Ecto neural progenitor cell (in vitro differentiated cells): ENCODE data around the gene CLCNKA.
A peak's percentile ranks its signal among the peaks of the same experiment; 100 is the strongest.
"Not testable (repeated sequence)": the region's sequence is repeated elsewhere in the genome, so short reads cannot be mapped to it uniquely, and the experiment has no call there.

Experiments
- DNase-seq: peaks from one replicate; pipeline ENCODE4 v3.0.0-alpha.2; 2018; ENCODE audit warnings: low spot score

Gene CLCNKA

DNA sequence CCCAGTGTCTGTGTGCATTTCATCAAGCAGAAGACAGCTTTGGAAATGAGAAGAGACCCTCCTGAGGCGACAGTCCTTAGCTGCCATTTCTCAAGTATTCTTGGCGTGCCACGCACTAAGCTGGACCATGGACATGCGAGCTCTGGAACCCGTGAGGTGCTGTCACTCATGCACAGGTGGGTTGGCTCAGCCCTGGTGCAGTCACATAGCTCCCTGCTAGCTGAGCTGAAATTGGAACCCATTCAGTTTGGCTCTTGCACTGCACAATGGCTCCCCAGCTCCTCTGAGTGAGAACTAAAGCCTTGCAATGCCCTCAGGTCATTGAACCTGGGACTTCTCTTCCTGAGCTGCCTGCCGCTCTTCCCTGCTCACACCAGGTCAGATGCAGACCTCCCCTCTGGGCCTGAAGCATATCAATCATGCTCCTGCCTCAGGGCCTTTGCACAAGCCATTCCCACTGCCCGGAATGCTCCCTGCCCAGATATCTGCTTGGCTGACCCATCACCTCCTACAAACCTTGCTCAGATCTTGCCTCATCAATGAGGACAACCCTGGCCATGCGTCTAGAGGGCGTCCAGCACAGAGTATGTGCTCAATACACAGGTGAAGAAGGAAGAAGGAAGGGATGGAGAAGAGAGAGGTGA is 24.1 kb upstream of the CLCNKA start:
- DNase-seq, result no peak

DNA sequence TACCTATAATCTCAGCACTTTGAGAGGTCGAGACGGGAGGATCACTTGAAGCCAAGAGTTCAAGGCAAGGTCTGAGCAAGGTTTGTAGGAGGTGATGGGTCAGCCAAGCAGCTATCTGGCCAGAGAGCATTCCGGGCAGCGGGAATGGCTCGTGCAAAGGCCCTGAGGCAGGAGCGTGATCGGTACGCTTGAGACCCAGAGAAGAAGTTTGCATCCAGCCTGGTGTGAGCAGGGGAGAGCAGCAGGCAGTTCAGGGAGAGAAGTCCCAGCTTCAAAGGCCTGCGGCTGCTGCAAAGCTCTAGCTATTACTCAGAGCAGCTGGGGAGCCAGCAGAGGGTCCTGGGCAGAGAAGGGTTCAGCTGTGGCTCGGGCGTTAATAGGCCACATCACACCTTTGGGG is 22.9 kb upstream of the CLCNKA start:
- DNase-seq, result no peak

DNA sequence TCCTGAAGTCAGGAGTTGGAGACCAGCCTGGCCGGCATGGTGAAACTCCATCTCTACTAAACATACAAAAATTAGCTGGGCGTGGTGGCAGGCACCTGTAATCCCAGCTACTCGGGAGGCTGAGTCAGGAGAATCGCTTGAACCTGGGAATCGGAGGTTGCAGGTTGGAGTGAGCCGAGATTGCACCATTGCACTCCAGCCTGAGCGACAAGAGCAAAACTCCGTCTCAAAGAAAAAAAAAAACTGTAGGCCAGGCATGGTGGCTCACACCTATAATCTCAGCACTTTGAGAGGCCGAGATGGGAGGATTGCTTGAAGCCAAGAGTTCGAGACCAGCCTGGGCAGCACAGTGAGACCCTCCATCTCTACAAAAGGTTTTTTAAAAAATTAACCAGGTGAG is 20.6 kb upstream of the CLCNKA start:
- DNase-seq, result not testable (repeated sequence)

DNA sequence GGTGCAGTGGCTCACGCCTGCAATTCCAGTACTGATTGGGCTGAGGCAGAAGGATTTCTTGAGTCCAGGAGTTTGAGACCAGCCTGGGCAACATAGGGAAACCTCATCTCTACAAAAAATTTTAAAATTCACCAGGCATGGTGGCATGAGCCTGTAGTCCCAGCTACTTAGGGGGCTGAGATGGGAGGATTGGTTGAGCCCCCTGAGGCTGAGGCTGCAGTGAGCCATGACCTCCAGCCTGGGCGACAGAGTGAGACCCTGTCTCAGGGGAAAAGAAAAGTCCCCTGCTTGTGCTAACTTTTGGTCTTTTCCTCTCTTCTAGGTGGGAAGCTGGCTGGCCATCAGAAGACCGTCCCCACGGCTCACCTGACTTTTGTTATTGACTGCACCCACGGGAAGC is 16.2 kb upstream of the CLCNKA start:
- no peak for DNase-seq

DNA sequence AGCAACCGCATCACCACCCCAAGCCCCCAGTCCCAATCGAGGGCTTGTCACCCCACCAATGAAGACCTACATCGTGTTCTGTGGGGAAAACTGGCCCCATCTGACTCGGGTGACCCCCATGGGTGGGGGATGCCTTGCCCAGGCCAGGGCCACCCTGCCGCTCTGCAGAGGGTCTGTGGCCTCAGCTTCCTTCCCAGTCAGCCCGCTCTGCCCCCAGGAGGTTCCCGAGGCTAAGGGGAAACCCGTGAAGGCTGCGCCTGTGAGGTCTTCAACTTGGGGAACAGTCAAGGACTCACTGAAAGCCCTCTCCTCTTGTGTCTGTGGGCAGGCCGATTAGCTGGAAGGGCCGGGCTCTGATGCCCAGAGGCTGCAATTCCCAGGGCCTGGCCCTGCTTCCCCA is 15.8 kb upstream of the CLCNKA start:
- DNase-seq, result no peak

DNA sequence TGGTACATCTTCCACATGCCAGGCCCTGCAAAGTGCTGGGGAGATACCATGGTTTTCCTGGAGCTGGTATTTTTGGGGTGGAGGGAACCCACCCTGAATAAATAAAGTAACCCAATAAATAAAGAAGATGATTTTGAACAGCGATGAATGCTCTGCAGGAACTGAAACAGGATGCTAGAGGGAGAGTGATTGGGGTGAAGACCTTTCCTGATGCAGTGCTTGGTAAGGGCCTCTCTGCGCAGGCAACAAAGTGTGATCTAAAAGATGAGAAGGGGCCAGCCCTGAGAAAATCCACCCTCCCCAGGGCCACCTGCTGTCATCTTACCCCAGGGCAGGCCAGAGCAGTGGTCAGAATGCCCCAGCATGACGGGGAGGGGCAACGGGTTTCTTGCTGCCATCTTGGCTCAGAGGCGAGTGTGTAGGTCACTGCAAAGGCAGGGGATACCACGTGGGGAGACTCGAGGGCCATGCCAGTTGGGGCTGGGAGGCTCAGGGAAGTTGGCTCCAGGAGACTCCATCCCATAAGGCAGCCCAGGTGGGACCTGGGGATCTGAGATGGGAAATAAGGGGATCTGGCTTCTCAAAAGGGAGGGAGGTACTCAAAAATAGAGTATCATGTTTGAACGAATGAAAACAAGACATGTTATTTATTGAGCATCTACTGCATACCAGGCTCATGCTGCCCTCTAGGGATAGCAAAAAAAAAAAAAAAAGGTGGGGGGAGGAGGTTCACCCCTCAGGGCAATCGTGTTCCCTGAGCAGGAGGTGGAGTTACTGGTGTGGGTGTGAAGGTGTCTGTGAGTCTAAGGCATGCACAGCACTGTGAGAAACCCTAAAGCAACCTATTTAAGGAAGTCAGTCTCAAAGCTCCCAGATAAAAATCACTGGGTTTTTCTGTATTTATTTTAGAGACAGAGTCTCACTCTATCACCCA is 15.0 kb upstream of the CLCNKA start:
- no peak for DNase-seq

DNA sequence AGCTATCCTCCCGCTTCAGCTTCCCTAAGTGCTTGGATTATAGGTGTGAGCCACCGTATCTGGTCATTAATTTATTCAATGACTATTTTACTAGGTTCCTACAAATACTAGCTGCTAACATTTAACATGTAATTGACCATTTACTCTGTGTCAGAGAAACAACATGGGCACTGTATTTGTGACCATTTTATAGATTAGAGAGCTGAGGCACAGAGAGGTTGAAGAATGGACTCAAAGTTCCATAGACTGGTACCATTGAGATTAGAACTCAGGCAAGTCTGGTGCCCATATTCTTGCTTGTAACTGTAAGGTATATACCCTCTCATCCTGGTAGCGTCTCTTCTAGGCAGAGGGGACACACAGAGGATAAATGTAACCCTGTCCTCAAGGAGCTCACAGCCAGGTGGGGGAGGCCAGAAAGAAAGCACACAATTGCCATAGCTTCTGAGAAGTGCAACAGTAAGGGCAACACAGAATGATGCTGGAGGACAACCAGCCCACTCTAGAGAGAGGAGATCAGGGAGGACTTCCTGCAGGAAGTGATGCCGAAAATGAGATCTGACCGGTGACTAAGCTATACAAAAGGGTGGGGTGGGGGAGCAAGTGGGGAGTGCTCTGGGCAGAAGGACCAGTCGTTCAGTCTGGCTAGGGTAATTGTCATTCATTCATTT is 14.0 kb upstream of the CLCNKA start:
- DNase-seq, result no peak

DNA sequence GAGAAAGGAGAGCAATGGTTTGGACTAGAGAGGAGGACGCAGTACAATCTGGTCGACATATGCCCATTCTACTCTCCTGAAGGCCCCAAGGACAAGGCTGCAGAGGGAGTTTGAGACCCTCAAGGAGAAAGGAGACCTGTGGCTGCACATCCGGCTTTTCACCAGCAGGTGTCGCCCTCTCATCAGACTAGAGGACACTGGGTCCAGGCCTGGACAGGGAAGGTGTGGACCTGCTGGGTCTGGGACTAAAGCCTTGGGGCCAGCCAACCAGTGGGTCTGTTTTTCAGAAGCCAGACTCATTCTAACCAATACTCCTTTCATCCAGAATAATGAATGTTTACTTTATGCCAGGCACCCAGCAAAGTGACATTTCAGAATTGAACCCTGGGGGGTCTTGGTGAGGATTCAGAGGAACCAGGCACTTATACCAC is 12.8 kb upstream of the CLCNKA start:
- peak; percentile 92 for DNase-seq

DNA sequence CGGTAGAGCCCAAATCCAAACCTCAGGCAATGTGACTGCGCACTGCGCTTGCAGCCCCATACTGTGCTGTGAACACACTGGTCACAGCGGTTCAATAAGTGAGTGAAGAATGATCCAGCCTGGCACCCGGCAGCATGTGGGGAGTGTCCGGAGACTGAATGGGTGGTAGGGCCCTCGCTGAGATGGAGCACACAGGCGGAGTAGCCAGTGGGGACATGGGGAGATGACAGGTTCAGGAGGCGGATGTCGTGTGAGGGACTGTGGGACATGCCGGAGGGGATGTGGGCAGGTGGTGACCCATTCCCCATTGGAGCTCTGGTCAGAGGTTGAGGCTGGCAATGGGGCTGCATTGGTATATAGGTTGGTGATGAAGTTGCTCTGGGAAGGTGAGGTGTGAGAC is 12.2 kb upstream of the CLCNKA start:
- no peak for DNase-seq

DNA sequence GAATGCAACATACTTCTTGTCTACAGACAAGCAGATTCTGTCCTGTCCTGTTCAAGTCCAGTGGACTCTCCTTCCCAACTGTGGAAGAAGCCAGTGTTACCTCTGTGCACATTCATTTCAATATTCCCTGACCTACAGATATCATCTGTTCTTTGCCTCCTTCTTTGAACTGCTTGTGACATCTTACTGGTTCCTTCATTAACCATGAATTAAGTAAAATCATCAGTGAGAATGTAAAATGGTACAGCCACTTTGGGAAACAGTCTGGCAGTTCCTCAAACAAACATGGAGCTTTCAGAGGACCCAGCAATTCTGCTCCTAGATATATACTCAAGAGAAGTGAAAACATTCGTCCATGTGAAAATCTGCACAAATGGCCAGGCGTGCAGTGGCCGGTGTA is 11.0 kb upstream of the CLCNKA start:
- DNase-seq, result no peak

DNA sequence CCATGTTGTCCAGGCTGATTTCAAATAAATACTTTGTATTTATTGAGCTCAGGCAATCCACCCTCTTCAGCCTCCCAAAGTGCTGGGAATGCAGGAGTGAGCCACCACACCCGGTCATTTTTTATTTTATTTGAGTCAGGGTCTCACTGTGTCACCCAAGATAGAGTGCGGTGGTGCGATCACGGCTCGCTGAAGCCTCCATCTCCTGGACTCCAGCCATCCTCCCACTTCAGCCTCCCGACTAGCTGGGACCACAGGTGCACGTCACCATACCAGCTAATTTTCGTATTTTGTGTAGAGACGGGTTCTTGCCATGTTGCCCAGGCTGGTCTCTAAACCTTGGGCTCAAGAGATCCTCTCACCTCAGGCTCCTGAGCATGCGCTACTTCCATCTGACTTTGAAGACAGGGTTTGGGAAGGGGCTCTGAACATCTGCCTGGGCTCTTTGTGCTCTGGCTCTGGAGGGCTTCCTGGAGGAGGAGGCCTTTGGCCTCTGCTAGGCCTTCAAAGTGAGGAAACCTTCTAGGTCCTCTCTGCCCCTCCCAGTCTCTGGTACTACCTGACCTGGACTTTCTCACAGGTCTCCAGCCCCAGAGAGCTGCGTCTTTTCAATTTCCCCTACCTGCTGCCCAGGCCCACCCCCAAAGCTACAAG is 9.8 kb upstream of the CLCNKA start:
- DNase-seq, result no peak

DNA sequence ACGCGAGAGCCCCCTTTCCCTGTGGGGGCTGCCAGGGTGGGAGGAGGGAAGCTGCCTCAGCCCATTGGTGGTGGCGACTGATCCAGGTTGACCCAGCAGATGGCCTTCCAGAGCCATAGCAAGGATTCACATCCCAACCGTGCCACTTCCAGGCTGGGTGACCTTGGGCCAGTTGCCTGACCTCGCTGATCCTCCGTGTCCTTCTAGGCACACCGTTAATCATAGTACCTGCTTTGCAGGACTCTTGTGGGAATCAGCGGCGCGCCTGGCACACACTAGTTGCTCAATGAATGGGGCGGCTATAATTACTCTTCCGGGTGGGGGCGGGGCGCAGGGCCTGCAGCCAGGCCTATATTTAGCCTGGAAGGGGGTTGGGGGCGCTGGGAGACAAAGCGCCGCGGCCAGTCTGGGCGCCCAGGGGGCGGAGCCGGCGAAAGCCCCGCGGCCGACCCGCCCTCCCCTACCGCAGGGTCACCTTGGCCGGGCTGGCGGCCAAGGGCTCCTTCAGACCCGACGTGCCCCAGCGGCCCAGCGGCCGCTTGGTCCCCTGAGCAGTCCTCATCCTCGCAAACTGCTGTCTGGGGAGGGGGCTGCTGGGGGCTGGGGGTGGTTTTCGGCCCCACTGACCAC is 9.1 kb upstream of the CLCNKA start:
- DNase-seq, result no peak

DNA sequence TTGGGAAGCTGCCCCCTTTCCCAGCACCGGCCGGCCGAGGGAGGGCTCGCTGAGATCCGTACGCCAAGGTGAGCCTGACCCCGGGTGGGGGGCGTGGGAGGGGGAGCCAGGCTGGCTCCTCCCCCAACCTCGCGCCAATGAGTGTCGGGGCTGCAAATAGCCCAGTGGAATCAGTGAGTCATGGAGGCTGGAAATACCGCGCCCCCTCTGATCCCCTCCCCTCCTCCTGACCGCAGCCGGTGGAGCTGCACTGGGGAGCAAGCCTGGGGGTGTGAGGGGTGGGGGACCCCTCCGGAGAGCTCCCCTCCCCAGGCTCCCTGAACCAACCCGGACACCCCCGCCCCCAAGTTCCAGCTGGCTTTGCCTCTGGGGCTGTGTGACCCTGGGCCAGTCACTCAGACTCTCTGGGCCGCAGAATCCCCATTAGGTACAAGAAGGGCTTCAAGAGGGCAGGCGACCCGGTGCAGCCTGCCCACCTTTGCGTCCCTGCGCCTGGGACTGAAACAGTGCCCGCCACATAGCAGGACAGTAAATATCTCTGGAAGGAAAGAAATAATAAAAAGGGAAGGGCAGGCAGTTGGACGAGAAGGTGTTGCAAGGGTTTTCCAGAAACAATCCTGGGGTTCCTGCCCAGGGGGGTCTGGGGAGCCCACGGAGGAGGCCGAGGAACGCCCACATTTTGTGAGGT is 8.5 kb upstream of the CLCNKA start:
- no peak for DNase-seq

DNA sequence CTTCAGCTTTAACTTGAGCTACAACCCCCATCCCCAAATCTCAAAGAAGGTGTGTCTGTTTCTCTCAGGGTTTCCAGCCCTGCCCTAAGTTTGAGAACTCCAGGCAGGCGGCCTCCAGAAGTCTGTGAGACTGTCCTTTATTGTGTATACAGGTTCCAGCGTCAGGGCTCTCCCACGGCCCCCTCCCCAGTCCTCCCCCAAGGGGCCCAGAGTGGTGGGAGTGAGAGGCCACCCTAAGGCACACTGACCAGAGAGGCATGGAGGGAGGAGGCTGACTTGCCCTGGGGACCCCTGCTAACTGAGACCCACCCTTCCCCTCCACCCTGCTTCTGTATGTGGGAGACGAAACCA is 8.0 kb upstream of the CLCNKA start:
- no peak for DNase-seq

DNA sequence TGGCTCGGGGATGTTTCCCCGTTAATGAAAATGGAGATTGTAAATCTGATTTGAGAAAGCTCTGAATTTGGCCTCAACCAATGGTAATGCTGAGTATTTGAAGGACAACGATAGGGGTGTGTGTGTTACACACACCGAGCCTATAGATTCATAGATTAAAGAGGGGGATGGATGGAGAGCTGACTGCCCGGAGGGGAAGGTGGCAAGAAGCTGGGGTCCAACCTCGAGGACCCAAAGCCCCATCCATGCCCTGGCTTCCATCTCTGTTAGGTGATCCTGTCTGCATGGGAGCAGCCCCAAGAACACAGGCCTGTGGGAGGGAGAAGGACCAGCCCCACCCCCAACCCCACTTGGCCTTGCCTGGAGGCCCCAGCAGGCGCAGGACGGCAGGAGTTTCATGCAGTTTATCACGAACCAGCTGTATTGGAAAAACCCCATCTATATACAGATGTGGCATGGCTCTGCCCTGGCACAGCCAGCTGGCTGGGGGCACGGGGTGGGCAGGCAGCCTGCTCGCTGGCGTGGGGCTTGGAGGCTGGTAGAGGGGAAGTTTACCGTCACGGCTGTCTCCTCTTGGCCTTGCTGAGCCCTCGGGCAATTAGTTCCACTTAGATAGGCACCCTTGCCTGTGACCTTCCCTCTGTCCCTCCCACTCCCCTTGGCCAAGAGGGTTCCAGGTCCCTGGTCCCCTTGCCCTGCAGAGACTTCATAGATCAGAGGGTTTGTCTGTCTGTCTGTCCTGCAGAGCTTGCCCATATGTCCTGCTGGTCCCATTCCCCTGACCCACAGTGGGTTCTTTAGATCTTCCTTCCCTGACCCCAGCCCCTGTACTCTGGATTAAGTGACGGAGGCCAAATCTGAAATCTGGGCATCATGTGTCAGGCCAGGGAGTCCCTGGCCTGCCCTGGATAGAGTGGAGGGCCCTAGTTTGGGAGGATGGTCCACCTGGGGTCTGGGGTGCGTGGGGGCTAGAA is 7.0 kb upstream of the CLCNKA start:
- DNase-seq, result no peak

DNA sequence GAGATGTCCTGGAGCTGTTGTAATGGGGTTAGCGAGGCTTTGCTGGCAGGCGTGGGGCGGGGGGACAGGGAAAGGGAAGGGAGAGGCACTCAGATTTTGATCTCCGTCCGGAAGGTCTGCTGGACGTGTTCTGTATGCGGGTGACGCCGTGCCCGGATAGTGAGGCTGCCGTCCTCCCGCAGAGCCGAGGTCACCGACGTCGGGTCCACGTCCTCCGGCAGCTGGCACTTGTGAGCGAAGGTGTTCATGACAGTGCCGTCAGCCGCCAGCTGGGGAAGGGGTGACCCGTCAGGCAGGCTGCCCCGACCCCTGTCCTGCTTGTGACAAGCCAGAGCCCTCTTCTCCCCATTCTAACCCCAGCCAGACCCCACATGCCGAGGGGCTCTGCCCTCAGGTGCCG is 6.3 kb upstream of the CLCNKA start:
- DNase-seq, result no peak

DNA sequence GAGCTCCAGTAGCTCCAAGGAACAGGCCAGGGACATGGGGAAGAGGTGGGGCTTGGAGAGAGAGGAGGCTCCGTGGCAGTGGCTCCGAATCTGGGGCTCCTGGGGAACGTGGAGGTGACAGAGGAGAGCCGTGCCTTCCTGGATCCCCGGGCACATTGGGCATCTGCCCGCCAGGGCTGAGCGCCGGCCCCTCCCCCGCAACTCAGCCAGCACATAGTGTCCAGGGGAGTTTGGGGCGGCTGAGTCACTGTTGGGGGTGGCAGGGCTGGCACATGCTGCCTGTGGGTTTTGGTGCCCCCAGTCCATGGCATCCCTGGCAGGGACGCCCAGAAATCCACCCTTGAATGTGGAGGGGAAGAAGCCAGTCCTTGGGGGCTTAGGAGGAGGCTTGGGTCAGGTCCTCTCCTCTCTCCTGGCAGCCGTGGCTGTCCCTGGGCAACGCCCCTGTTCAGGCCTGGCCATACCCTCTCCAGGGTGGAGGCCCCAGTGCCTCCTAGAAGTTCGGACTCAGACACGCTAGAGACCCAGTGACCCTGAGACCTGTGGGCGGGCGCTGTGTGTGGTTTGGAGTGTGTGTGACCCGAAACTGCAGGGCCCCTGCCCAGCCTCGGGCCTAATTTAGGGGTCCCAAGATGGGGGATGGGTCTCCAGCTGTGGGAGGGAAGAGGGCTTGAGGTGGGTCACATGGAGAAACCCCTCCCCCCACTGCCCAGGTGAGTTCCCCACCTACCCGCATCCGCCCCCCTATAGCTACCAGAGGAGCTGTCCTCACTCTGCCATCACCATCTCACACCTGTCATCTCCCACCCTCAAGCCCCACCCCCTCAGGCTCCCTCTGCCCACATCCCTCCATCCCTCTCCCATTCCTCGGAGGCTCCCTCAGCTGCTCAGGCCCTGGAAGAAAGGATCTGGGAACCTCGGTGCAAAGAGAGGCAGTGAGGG is 5.6 kb upstream of the CLCNKA start:
- DNase-seq, result no peak

DNA sequence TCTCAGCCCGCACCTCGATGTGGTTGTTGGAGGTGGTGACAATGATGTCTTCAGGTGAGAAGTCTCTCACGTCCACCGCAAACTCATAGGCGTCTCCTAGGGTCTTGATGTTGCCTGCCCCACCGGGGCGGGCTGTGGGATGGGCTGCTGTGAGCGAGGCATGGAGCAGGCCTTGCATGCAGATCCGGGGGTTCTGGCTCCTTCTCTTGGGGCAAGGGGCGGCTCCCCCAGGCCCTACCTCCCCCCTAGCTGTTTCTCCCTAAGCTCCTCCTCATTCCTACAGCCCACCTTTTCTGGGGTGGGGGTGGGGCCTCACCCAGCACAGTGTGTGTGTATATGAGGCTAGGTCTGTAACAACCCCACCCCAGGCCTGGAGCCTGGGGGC is 4.8 kb upstream of the CLCNKA start:
- DNase-seq, result no peak
